Neural crest cell (in vitro differentiated cells): ENCODE data around the gene ANKS4B. TPM values are rescaled to one million over a fixed set of nuclear protein-coding genes. Genes with fewer than 3 reads are reported as not detected.

Experiments used
- total RNA-seq: library from RNA; stranded (reverse); gene quantifications from 2 replicates; pipeline ENCODE4 v1.2.1, GENCODE V29; 2021

Gene ANKS4B
- total RNA-seq, 1 donor from 2014 or later, result not detected

Other genes with a start within 250 kb of the ANKS4B start
- gene DNAH3, start 82.9 kb upstream of the ANKS4B start, total RNA-seq, result 0.07 and 0.41 TPM in 2 replicates
- 25.4 and 26.9 TPM in 2 replicates for gene LDAF1, start 75.0 kb upstream of the ANKS4B start, total RNA-seq
- not detected in 2 replicates for gene ZP2, start 22.1 kb upstream of the ANKS4B start, total RNA-seq
- gene CRYM, start 44.6 kb downstream of the ANKS4B start, total RNA-seq, result 1.2 and 2.2 TPM in 2 replicates